CD4-positive, CD25-positive, alpha-beta regulatory T cell (primary cell): Measurements from ENCODE around the gene SERTAD2. TPM values are rescaled to one million over a fixed set of nuclear protein-coding genes. Genes with fewer than 3 reads are reported as not detected.

ENCODE experiments used
- ATAC-seq, 2 donors: fragments of 150-1000 bp; cut with Tn5 transposase; one replicate each; pipeline ENCODE4 v1.10.0; 2021; ENCODE audit warnings: low read depth in 2 of 2, moderate number of reproducible peaks in 2 of 2, moderate library complexity in 1 of 2
- DNase-seq, 3 donors: peaks; one replicate each; pipeline versions ENCODE4 v3.0.0 to v3.0.0-alpha.2; 2012 to 2022; ENCODE audit warnings: mixed read lengths in 1 of 3
- H3K27ac ChIP-seq: one replicate; pipeline ENCODE4 v1.7.0; 2013; ENCODE audit warnings: mild to moderate bottlenecking, low read length; ENCODE audit not compliant: insufficient read depth, poor library complexity, severe bottlenecking
- H3K27me3 ChIP-seq: one replicate; pipeline ENCODE4 v1.7.0; 2013; ENCODE audit warnings: low read length; ENCODE audit not compliant: control insufficient read depth, insufficient read depth
- H3K36me3 ChIP-seq: one replicate; pipeline ENCODE4 v1.7.0; 2013; ENCODE audit warnings: mild to moderate bottlenecking, low read length, moderate library complexity; ENCODE audit not compliant: control insufficient read depth, insufficient read depth
- H3K4me1 ChIP-seq: 2 replicates; pipeline ENCODE4 v1.7.0; 2013; ENCODE audit warnings: mild to moderate bottlenecking, low read length; ENCODE audit not compliant: insufficient read depth, control insufficient read depth, poor library complexity, severe bottlenecking
- H3K4me3 ChIP-seq: one replicate; pipeline ENCODE4 v1.7.0; 2013; ENCODE audit warnings: low read depth, mild to moderate bottlenecking, low read length, moderate library complexity
- H3K9me3 ChIP-seq, 2 experiments: 1 replicate in 1 of 2; 2 replicates in 1 of 2; pipeline ENCODE4 v1.7.0; 2013; ENCODE audit warnings: low read length in 2 of 2, mild to moderate bottlenecking in 1 of 2, moderate library complexity in 1 of 2; ENCODE audit not compliant: control insufficient read depth in 2 of 2
- H3K27ac Mint-ChIP-seq, 3 donors: one replicate each; pipeline ENCODE4 v1.8.0; 2020 to 2022; ENCODE audit warnings: mild to moderate bottlenecking in 3 of 3, mixed read lengths in 3 of 3, moderate library complexity in 2 of 3
- H3K27me3 Mint-ChIP-seq: one replicate; pipeline ENCODE4 v1.8.0; 2022; ENCODE audit warnings: mild to moderate bottlenecking, mixed read lengths
- H3K36me3 Mint-ChIP-seq: one replicate; pipeline ENCODE4 v1.8.0; 2020; ENCODE audit warnings: mixed read lengths
- H3K4me1 Mint-ChIP-seq, 4 donors: one replicate each; pipeline ENCODE4 v1.8.0; 2020 to 2022; ENCODE audit warnings: mixed read lengths in 4 of 4, mild to moderate bottlenecking in 1 of 4
- H3K4me3 Mint-ChIP-seq, 4 donors: one replicate each; pipeline ENCODE4 v1.8.0; 2020 to 2022; ENCODE audit warnings: mild to moderate bottlenecking in 4 of 4, mixed read lengths in 4 of 4, moderate library complexity in 3 of 4
- H3K9me3 Mint-ChIP-seq, 7 donors: one replicate each; pipeline ENCODE4 v1.8.0; 2020 to 2022; ENCODE audit warnings: mixed read lengths in 7 of 7, mild to moderate bottlenecking in 3 of 7, moderate library complexity in 2 of 7
- polyA plus RNA-seq, 4 donors: library from polyadenylated mRNA; unstranded; fragments of 300-500 nt; fragmentation: Illumina TruSeq; gene quantifications; one replicate each; pipeline ENCODE4 v1.2.3, GENCODE V29; 2021
- total RNA-seq: library from RNA; stranded (reverse); gene quantifications from one replicate; pipeline ENCODE4 v1.2.3, GENCODE V29; 2022

The SERTAD2 gene
- total and polyA plus RNA-seq, 5 donors from 2014 or later = 4.2 to 33.5 (median 6.2) TPM

- no peaks in the 10 kb centered on the region for H3K27me3 Mint-ChIP-seq
- H3K27me3 ChIP-seq = no peaks in the 10 kb centered on the region
- no peaks in the 10 kb centered on the region for H3K9me3 ChIP-seq
- DNase-seq (no peak), ATAC-seq (no peak)
- H3K36me3 Mint-ChIP-seq = peaks cover 3% of the 10 kb centered on the region
- no peak overlapping the region for H3K4me3 Mint-ChIP-seq
- H3K9me3 Mint-ChIP-seq = no peaks in the 10 kb centered on the region
- H3K4me1 Mint-ChIP-seq = peaks cover 13 to 33% (median 24%) of the 10 kb centered on the region in 4 donors
- peaks cover 23% of the 10 kb centered on the region for H3K4me1 ChIP-seq
- no peak overlapping the region for H3K27ac ChIP-seq
- H3K4me3 ChIP-seq = no peak overlapping the region
- no peaks in the 10 kb centered on the region for H3K36me3 ChIP-seq
- H3K27ac Mint-ChIP-seq = no peak overlapping the region
Observed at GRCh38 chr2:64669288-64669687, 15.6 kb upstream of the SERTAD2 start.

- Histone ChIP-seq H3K36me3 (no peaks in the 10 kb centered on the region), H3K4me1 (peaks cover 23% of the 10 kb centered on the region), H3K9me3 (no peaks in the 10 kb centered on the region), H3K4me3 (no peak overlapping the region), H3K27ac (no peak overlapping the region), H3K27me3 (no peaks in the 10 kb centered on the region)
- H3K36me3 Mint-ChIP-seq = peaks cover 7% of the 10 kb centered on the region
- H3K27me3 Mint-ChIP-seq = no peaks in the 10 kb centered on the region
- H3K4me1 Mint-ChIP-seq = peaks cover 18 to 35% (median 29%) of the 10 kb centered on the region in 4 donors
- H3K9me3 Mint-ChIP-seq = no peaks in the 10 kb centered on the region
- H3K27ac Mint-ChIP-seq = no peak overlapping the region
- no peak for ATAC-seq
- no peak overlapping the region for H3K4me3 Mint-ChIP-seq
- no peak for DNase-seq
Observed at GRCh38 chr2:64668542-64668941, 14.8 kb upstream of the SERTAD2 start.

GRCh38 chr2:64667535-64667934 lies 13.8 kb upstream of the SERTAD2 start:
- Mint-ChIP-seq H3K36me3 (peaks cover 7% of the 10 kb centered on the region), H3K27ac (peak overlapping the region; percentile 76 to 96 (median 93)), H3K4me1 (peaks cover 25 to 35% (median 30%) of the 10 kb centered on the region in 4 donors), H3K27me3 (no peaks in the 10 kb centered on the region), H3K4me3 (peak overlapping the region; percentile 26 to 63 (median 48)), H3K9me3 (no peaks in the 10 kb centered on the region)
- Histone ChIP-seq H3K27me3 (no peaks in the 10 kb centered on the region), H3K4me1 (peaks cover 23% of the 10 kb centered on the region), H3K27ac (peak overlapping the region; percentile 56), H3K36me3 (no peaks in the 10 kb centered on the region), H3K9me3 (no peaks in the 10 kb centered on the region), H3K4me3 (peak overlapping the region; percentile 78)
- no peak for DNase-seq
- no peak for ATAC-seq

GRCh38 chr2:64666810-64667438 lies 13.2 kb upstream of the SERTAD2 start:
- H3K4me1 ChIP-seq = peaks cover 23% of the 10 kb centered on the region
- H3K4me3 ChIP-seq = peak overlapping the region; percentile 78
- H3K4me3 Mint-ChIP-seq = peak overlapping the region; percentile 26 to 63 (median 48)
- H3K36me3 ChIP-seq = no peaks in the 10 kb centered on the region
- DNase-seq (peak in 1 of 3 donors; percentile 63), ATAC-seq (peak; percentile 68 to 75)
- H3K9me3 ChIP-seq = no peaks in the 10 kb centered on the region
- peak overlapping the region; percentile 56 for H3K27ac ChIP-seq
- no peaks in the 10 kb centered on the region for H3K9me3 Mint-ChIP-seq
- peaks cover 7% of the 10 kb centered on the region for H3K36me3 Mint-ChIP-seq
- H3K27me3 Mint-ChIP-seq = no peaks in the 10 kb centered on the region
- H3K27me3 ChIP-seq = no peaks in the 10 kb centered on the region
- peak overlapping the region; percentile 76 to 96 (median 93) for H3K27ac Mint-ChIP-seq
- H3K4me1 Mint-ChIP-seq = peaks cover 28 to 35% (median 33%) of the 10 kb centered on the region in 4 donors

- peaks cover 28 to 40% (median 37%) of the 10 kb centered on the region in 4 donors for H3K4me1 Mint-ChIP-seq
- peak overlapping the region; percentile 44 to 87 (median 75) for H3K27ac Mint-ChIP-seq
- H3K4me3 Mint-ChIP-seq = peak overlapping the region in 1 of 4 donors; percentile 67
- Histone ChIP-seq H3K9me3 (no peaks in the 10 kb centered on the region), H3K36me3 (no peaks in the 10 kb centered on the region), H3K4me1 (peaks cover 23% of the 10 kb centered on the region), H3K27me3 (no peaks in the 10 kb centered on the region), H3K4me3 (no peak overlapping the region), H3K27ac (peak overlapping the region; percentile 56)
- DNase-seq (no peak), ATAC-seq (no peak)
- no peaks in the 10 kb centered on the region for H3K27me3 Mint-ChIP-seq
- no peaks in the 10 kb centered on the region for H3K9me3 Mint-ChIP-seq
- H3K36me3 Mint-ChIP-seq = peaks cover 4% of the 10 kb centered on the region
Observed at GRCh38 chr2:64665709-64666108, 12.0 kb upstream of the SERTAD2 start.

GRCh38 chr2:64663402-64663801 lies 9.7 kb upstream of the SERTAD2 start:
- Mint-ChIP-seq H3K27ac (peak overlapping the region; percentile 71 to 82 (median 75)), H3K27me3 (no peaks in the 10 kb centered on the region), H3K4me1 (peaks cover 28 to 54% (median 40%) of the 10 kb centered on the region in 4 donors), H3K4me3 (no peak overlapping the region), H3K9me3 (no peaks in the 10 kb centered on the region), H3K36me3 (peaks cover 4% of the 10 kb centered on the region)
- Histone ChIP-seq H3K27me3 (no peaks in the 10 kb centered on the region), H3K27ac (no peak overlapping the region), H3K4me3 (no peak overlapping the region), H3K4me1 (peaks cover 22% of the 10 kb centered on the region), H3K36me3 (no peaks in the 10 kb centered on the region), H3K9me3 (no peaks in the 10 kb centered on the region)
- DNase-seq (no peak), ATAC-seq (no peak)

GRCh38 chr2:64661741-64662169 lies 8.0 kb upstream of the SERTAD2 start:
- Mint-ChIP-seq H3K4me3 (no peak overlapping the region), H3K4me1 (peaks cover 17 to 71% (median 32%) of the 10 kb centered on the region in 4 donors), H3K27ac (peak overlapping the region in 2 of 3 donors; percentile 26 to 75), H3K36me3 (peaks cover 4% of the 10 kb centered on the region), H3K27me3 (no peaks in the 10 kb centered on the region), H3K9me3 (no peaks in the 10 kb centered on the region)
- Histone ChIP-seq H3K27me3 (no peaks in the 10 kb centered on the region), H3K27ac (no peak overlapping the region), H3K9me3 (no peaks in the 10 kb centered on the region), H3K4me1 (peaks cover 5% of the 10 kb centered on the region), H3K4me3 (no peak overlapping the region), H3K36me3 (no peaks in the 10 kb centered on the region)
- DNase-seq (no peak), ATAC-seq (no peak)

GRCh38 chr2:64659252-64659651 lies 5.5 kb upstream of the SERTAD2 start:
- Mint-ChIP-seq H3K9me3 (no peaks in the 10 kb centered on the region), H3K36me3 (peaks cover 4% of the 10 kb centered on the region), H3K27me3 (no peaks in the 10 kb centered on the region), H3K27ac (peak overlapping the region; percentile 1 to 83 (median 11)), H3K4me3 (peak overlapping the region in 2 of 4 donors; percentile 12 to 33), H3K4me1 (peaks cover 15 to 82% (median 29%) of the 10 kb centered on the region in 4 donors)
- Histone ChIP-seq H3K27me3 (no peaks in the 10 kb centered on the region), H3K4me3 (no peak overlapping the region), H3K27ac (no peak overlapping the region), H3K9me3 (no peaks in the 10 kb centered on the region), H3K36me3 (no peaks in the 10 kb centered on the region), H3K4me1 (peaks cover 14% of the 10 kb centered on the region)
- DNase-seq (no peak), ATAC-seq (no peak)
